Measurements from ENCODE around the gene SAMD13.

DNA sequence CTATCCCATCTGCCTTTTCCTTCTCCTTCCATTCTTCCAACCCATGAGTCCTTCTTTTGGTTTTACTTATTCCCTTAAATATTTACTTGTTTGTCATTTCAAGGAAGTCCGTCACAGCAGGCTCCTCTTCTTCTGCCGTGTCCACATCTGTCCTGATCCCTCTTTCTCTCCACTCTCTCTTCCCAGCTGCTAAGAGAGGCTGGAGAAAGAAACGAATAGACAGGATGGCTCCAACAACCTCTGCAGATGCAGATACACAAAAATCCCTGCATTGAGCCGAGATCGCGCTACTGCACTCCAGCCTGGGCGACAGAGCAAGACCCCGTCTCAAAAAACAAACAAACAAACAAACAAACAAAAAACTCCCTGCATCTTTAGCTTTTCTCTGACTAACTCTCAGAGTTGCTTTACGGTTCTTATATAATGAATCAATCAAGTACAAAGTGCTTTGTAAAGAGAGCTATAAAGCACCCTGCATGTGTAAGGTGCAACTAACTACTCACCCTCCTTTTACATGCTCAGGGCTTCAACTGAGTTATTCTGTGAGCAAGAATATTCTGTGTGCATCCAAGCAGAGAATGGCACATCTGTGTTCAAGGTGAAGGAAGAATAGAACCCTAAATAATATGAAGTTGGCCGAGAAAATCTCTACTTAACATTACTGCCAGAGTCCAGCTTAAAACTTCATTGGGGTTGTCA, 3.8 kb upstream of the SAMD13 start:
- TF ChIP-seq POLR2AphosphoS5 (IDR thresholded peaks at IDR 0.05) (no peak), POLR2A (IDR thresholded peaks at IDR 0.05) (no peak)

All from spleen (tissue), 3 donors.